ENCODE measurements around the gene ABCE1.

ABCE1 gene

DNA sequence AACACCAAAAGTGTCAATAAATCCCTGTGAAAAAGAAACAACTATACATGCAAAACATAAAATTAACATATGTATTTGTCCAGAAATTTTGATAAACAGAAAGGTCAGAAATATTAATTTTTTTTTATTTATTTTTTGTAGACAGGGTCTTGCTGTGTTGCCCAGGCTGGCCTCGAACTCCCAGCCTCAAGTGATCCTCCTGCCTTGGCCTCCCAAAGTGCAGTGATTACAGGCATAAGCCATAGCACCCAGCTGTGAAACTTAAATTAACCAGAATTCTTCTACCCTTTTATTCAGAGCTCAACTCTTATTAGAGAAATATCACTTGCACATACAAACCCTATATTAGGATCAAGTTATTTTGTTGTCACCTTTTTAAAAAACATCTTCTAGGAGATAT lies 16.4 kb upstream of the ABCE1 start:
- H3K27ac ChIP-seq (ENCODE audit: low read length): no peak overlapping the region
- no peaks in the 10 kb centered on the region for H3K27me3 ChIP-seq (ENCODE audit: low read depth, low read length)
- peaks cover 54% of the 10 kb centered on the region for H3K79me2 ChIP-seq (ENCODE audit: low read length)
- TF ChIP-seq EZH2phosphoT487 (IDR thresholded peaks at IDR 0.05; ENCODE audit: low read depth): no peak
- TF ChIP-seq, protein P1, sequence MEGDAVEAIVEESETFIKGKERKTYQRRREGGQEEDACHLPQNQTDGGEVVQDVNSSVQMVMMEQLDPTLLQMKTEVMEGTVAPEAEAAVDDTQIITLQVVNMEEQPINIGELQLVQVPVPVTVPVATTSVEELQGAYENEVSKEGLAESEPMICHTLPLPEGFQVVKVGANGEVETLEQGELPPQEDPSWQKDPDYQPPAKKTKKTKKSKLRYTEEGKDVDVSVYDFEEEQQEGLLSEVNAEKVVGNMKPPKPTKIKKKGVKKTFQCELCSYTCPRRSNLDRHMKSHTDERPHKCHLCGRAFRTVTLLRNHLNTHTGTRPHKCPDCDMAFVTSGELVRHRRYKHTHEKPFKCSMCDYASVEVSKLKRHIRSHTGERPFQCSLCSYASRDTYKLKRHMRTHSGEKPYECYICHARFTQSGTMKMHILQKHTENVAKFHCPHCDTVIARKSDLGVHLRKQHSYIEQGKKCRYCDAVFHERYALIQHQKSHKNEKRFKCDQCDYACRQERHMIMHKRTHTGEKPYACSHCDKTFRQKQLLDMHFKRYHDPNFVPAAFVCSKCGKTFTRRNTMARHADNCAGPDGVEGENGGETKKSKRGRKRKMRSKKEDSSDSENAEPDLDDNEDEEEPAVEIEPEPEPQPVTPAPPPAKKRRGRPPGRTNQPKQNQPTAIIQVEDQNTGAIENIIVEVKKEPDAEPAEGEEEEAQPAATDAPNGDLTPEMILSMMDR (IDR thresholded peaks at IDR 0.05; ENCODE audit: low read depth, low read length): no peak
- H2AFZ ChIP-seq (ENCODE audit: low read depth, low read length): no peak overlapping the region
- no peak overlapping the region for H3K4me3 ChIP-seq (ENCODE audit: low read length)
- 0 out of 2 replicates have a peak, but pooled peaks cover 6% of the 10 kb centered on the region for H4K20me1 ChIP-seq (ENCODE audit: insufficient read depth, low read length)
- H3K36me3 ChIP-seq (replicated peaks; ENCODE audit: low read depth, low read length): peaks cover 43% of the 10 kb centered on the region
- no peak overlapping the region for H3K4me2 ChIP-seq (ENCODE audit: low read length)
- no peak overlapping the region for H3K9ac ChIP-seq (ENCODE audit: low read length)
- H3K4me1 ChIP-seq (ENCODE audit: low read length): no peaks in the 10 kb centered on the region
- no peaks in the 10 kb centered on the region for H3K9me3 ChIP-seq (ENCODE audit: insufficient read depth, low read length)

DNA sequence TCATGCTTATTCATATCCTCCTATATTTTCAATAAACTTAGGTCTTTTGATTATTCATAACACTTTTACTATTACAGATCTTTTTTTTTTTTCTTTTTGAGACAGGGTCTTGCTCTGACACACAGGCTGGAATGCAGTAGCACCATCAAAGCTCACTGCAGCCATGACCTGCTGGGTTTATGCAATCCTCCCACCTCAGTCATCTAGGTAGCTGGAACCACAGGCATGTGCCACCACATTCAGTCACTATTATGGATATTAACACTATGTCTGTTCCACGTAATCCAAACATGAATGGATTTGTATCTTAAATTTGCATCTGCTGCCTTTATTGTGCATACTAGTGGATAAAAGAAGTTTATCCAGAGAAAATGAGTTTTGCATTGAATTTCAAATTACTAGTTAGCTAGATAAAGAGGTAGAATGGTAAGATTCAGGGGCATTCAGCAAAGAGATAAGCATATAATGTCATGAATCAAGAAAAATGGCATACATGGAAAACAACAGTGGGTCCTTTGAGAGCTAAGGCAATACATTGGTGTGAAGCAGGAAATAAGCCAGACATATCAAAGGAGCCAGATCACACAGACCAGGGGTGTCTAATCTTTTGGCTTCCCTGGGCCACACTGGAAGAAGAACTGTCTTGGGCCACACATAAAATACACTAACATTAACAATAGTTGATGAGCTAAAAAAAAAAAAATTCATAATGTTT lies 14.1 kb upstream of the ABCE1 start:
- Histone ChIP-seq H3K79me2 (ENCODE audit: low read length) (peaks cover 54% of the 10 kb centered on the region), H3K9me3 (ENCODE audit: insufficient read depth, low read length) (no peaks in the 10 kb centered on the region), H3K4me1 (ENCODE audit: low read length) (no peaks in the 10 kb centered on the region), H3K9ac (ENCODE audit: low read length) (no peak overlapping the region), H4K20me1 (ENCODE audit: insufficient read depth, low read length) (0 out of 2 replicates have a peak, but pooled peaks cover 7% of the 10 kb centered on the region), H3K4me2 (ENCODE audit: low read length) (no peak overlapping the region), H3K4me3 (ENCODE audit: low read length) (no peak overlapping the region), H3K27me3 (ENCODE audit: low read depth, low read length) (no peaks in the 10 kb centered on the region), H3K27ac (ENCODE audit: low read length) (no peak overlapping the region), H2AFZ (ENCODE audit: low read depth, low read length) (no peak overlapping the region), H3K36me3 (replicated peaks; ENCODE audit: low read depth, low read length) (peaks cover 52% of the 10 kb centered on the region)
- TF ChIP-seq, protein P1 (IDR thresholded peaks at IDR 0.05; ENCODE audit: low read depth, low read length): no peak
- no peak for TF ChIP-seq EZH2phosphoT487 (IDR thresholded peaks at IDR 0.05; ENCODE audit: low read depth)

DNA sequence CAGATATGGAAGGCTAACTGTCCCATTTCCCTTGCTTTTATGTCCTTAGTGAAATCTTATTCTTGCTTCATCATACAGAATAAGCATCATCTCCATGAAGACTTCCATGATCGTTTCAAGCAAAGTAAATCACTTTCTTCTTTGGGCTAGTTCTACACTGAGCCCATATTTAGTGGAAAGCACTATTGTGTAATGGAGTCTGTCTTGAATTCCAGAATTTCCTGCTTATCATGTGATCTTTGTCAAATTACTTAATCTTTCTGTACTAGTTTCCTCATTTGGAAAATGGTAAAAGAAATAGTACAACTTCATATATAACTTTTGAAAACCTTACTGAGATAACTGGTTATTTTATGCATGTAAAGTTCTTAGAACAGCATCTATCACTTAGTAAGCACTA lies 7.7 kb upstream of the ABCE1 start:
- Histone ChIP-seq H3K9me3 (ENCODE audit: insufficient read depth, low read length) (peaks cover 12% of the 10 kb centered on the region; the same call in 1 of the 2 replicates), H3K27me3 (ENCODE audit: low read depth, low read length) (no peaks in the 10 kb centered on the region), H3K27ac (ENCODE audit: low read length) (no peak overlapping the region), H2AFZ (ENCODE audit: low read depth, low read length) (no peak overlapping the region), H3K4me2 (ENCODE audit: low read length) (no peak overlapping the region), H3K4me3 (ENCODE audit: low read length) (no peak overlapping the region), H3K79me2 (ENCODE audit: low read length) (peaks cover 79% of the 10 kb centered on the region), H3K4me1 (ENCODE audit: low read length) (peaks cover 2% of the 10 kb centered on the region; the same call in 1 of the 2 replicates), H3K36me3 (replicated peaks; ENCODE audit: low read depth, low read length) (peaks cover 78% of the 10 kb centered on the region), H4K20me1 (ENCODE audit: insufficient read depth, low read length) (0 out of 2 replicates have a peak, but pooled peaks cover 10% of the 10 kb centered on the region), H3K9ac (ENCODE audit: low read length) (no peak overlapping the region)
- TF ChIP-seq, protein P1 (IDR thresholded peaks at IDR 0.05; ENCODE audit: low read depth, low read length): no peak
- TF ChIP-seq EZH2phosphoT487 (IDR thresholded peaks at IDR 0.05; ENCODE audit: low read depth): no peak

DNA sequence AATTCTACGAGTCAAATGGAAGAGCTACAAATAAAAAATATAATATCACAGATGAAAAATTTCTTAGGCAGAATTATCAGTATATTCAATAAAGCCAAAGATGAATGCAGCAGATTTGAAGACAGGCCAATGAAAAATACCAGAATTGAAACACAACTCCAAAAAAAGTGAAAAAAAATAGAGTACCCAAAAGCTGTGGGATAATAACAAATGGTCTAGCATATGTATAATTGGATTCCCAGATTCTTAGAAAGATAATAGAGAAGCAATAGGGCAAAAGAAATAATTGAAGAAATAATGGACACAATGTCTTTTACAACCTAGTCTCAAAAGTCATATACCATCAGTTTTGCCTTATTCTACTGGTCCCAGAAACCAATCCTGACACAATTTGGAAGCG lies 4.5 kb upstream of the ABCE1 start:
- no peaks in the 10 kb centered on the region for H3K27me3 ChIP-seq (ENCODE audit: low read depth, low read length)
- H3K36me3 ChIP-seq (replicated peaks; ENCODE audit: low read depth, low read length): peaks cover 62% of the 10 kb centered on the region
- peaks cover 84% of the 10 kb centered on the region for H3K79me2 ChIP-seq (ENCODE audit: low read length)
- H3K4me1 ChIP-seq (ENCODE audit: low read length): peaks cover 10% of the 10 kb centered on the region
- no peak overlapping the region for H3K4me2 ChIP-seq (ENCODE audit: low read length)
- H3K4me3 ChIP-seq (ENCODE audit: low read length): no peak overlapping the region
- TF ChIP-seq EZH2phosphoT487 (IDR thresholded peaks at IDR 0.05; ENCODE audit: low read depth): no peak
- TF ChIP-seq, protein P1 (IDR thresholded peaks at IDR 0.05; ENCODE audit: low read depth, low read length): no peak
- no peak overlapping the region for H3K9ac ChIP-seq (ENCODE audit: low read length)
- 0 out of 2 replicates have a peak, but pooled peaks cover 3% of the 10 kb centered on the region for H4K20me1 ChIP-seq (ENCODE audit: insufficient read depth, low read length)
- no peak overlapping the region for H3K27ac ChIP-seq (ENCODE audit: low read length)
- no peak overlapping the region for H2AFZ ChIP-seq (ENCODE audit: low read depth, low read length)
- peaks cover 12% of the 10 kb centered on the region; the same call in 1 of the 2 replicates for H3K9me3 ChIP-seq (ENCODE audit: insufficient read depth, low read length)
